ENCODE data around the gene ATG9A.
"Not testable (repeated sequence)": the region's sequence is repeated elsewhere in the genome, so short reads cannot be mapped to it uniquely, and the experiment has no call there.

ATG9A gene

GRCh38 chr2:219269362-219270054 lies 40.1 kb upstream of the ATG9A start:
- Histone ChIP-seq H3K4me1 (ENCODE audit: insufficient read depth, low read length) (peaks cover 4% of the 10 kb centered on the region; the same call in 1 of the 2 replicates), H3K4me3 (ENCODE audit: low read length) (no peak overlapping the region), H3K9me3 (ENCODE audit: insufficient read depth, low read depth, low read length) (no peaks in the 10 kb centered on the region), H3K9ac (ENCODE audit: low read depth, low read length) (no peak overlapping the region), H3K27ac (ENCODE audit: low read depth, low read length) (no peak overlapping the region), H3K36me3 (ENCODE audit: insufficient read depth, low read length) (no peaks in the 10 kb centered on the region), H3K27me3 (ENCODE audit: insufficient read depth, low read length) (peaks cover 5% of the 10 kb centered on the region; the same call in 1 of the 2 replicates)
- WGBS = 90% methylated on average over 8 of the region's 8 CpGs

- Histone ChIP-seq H3K4me1 (ENCODE audit: insufficient read depth, low read length) (no peaks in the 10 kb centered on the region), H3K4me3 (ENCODE audit: low read length) (no peak overlapping the region), H3K9ac (ENCODE audit: low read depth, low read length) (no peak overlapping the region), H3K36me3 (ENCODE audit: insufficient read depth, low read length) (no peaks in the 10 kb centered on the region), H3K9me3 (ENCODE audit: insufficient read depth, low read depth, low read length) (no peaks in the 10 kb centered on the region), H3K27me3 (ENCODE audit: insufficient read depth, low read length) (peaks cover 5% of the 10 kb centered on the region), H3K27ac (ENCODE audit: low read depth, low read length) (no peak overlapping the region)
- WGBS = 80% methylated on average over 1 of the region's 2 CpGs
These were observed 38.9 kb upstream of the ATG9A start for GRCh38 chr2:219268294-219268693.

GRCh38 chr2:219266886-219267285 lies 37.5 kb upstream of the ATG9A start:
- Histone ChIP-seq H3K36me3 (ENCODE audit: insufficient read depth, low read length) (no peaks in the 10 kb centered on the region), H3K4me1 (ENCODE audit: insufficient read depth, low read length) (no peaks in the 10 kb centered on the region), H3K27me3 (ENCODE audit: insufficient read depth, low read length) (peaks cover 8% of the 10 kb centered on the region), H3K4me3 (ENCODE audit: low read length) (no peak overlapping the region), H3K9ac (ENCODE audit: low read depth, low read length) (no peak overlapping the region), H3K27ac (ENCODE audit: low read depth, low read length) (no peak overlapping the region), H3K9me3 (ENCODE audit: insufficient read depth, low read depth, low read length) (no peaks in the 10 kb centered on the region)
- WGBS = 90% methylated on average over 1 of the region's 1 CpG

GRCh38 chr2:219266232-219266631 lies 36.8 kb upstream of the ATG9A start:
- peaks cover 14% of the 10 kb centered on the region for H3K27me3 ChIP-seq (ENCODE audit: insufficient read depth, low read length)
- no peaks in the 10 kb centered on the region for H3K36me3 ChIP-seq (ENCODE audit: insufficient read depth, low read length)
- no peak overlapping the region for H3K27ac ChIP-seq (ENCODE audit: low read depth, low read length)
- no peaks in the 10 kb centered on the region for H3K9me3 ChIP-seq (ENCODE audit: insufficient read depth, low read depth, low read length)
- WGBS = 69% methylated on average over 5 of the region's 5 CpGs
- no peak overlapping the region for H3K9ac ChIP-seq (ENCODE audit: low read depth, low read length)
- no peaks in the 10 kb centered on the region for H3K4me1 ChIP-seq (ENCODE audit: insufficient read depth, low read length)
- no peak overlapping the region for H3K4me3 ChIP-seq (ENCODE audit: low read length)

- 86% methylated on average over 4 of the region's 5 CpGs for WGBS
These were observed 31.8 kb upstream of the ATG9A start for GRCh38 chr2:219261024-219261855.

GRCh38 chr2:219258942-219259341 lies 29.5 kb upstream of the ATG9A start:
- WGBS = 86% methylated on average over 9 of the region's 10 CpGs
- not testable (repeated sequence) for H3K4me1 ChIP-seq (ENCODE audit: insufficient read depth, low read length); H3K9me3 ChIP-seq (ENCODE audit: insufficient read depth, low read depth, low read length); H3K9ac ChIP-seq (ENCODE audit: low read depth, low read length); H3K36me3 ChIP-seq (ENCODE audit: insufficient read depth, low read length); H3K4me3 ChIP-seq (ENCODE audit: low read length); H3K27ac ChIP-seq (ENCODE audit: low read depth, low read length)
- H3K27me3 ChIP-seq (ENCODE audit: insufficient read depth, low read length) = peaks cover 54% of the 10 kb centered on the region

More at GRCh38 chr2:219261024-219261855, 31.8 kb upstream of the ATG9A start:
- Histone ChIP-seq H3K27me3 (ENCODE audit: insufficient read depth, low read length) (peaks cover 31% of the 10 kb centered on the region), H3K4me3 (ENCODE audit: low read length) (no peak overlapping the region), H3K4me1 (ENCODE audit: insufficient read depth, low read length) (no peaks in the 10 kb centered on the region), H3K27ac (ENCODE audit: low read depth, low read length) (no peak overlapping the region), H3K9ac (ENCODE audit: low read depth, low read length) (no peak overlapping the region), H3K9me3 (ENCODE audit: insufficient read depth, low read depth, low read length) (no peaks in the 10 kb centered on the region), H3K36me3 (ENCODE audit: insufficient read depth, low read length) (no peaks in the 10 kb centered on the region)

GRCh38 chr2:219254590-219255201 lies 25.3 kb upstream of the ATG9A start:
- 30% methylated on average over 12 of the region's 12 CpGs for WGBS
- peaks cover 10% of the 10 kb centered on the region; the same call in 1 of the 2 replicates for H3K36me3 ChIP-seq (ENCODE audit: insufficient read depth, low read length)
- H3K4me3 ChIP-seq (ENCODE audit: low read length) = peak overlapping the region; percentile 56
- H3K9me3 ChIP-seq (ENCODE audit: insufficient read depth, low read depth, low read length) = no peaks in the 10 kb centered on the region
- peaks cover 9% of the 10 kb centered on the region; the same call in 1 of the 2 replicates for H3K4me1 ChIP-seq (ENCODE audit: insufficient read depth, low read length)
- no peak overlapping the region for H3K27ac ChIP-seq (ENCODE audit: low read depth, low read length)
- peaks cover 64% of the 10 kb centered on the region for H3K27me3 ChIP-seq (ENCODE audit: insufficient read depth, low read length)
- no peak overlapping the region for H3K9ac ChIP-seq (ENCODE audit: low read depth, low read length)

GRCh38 chr2:219253753-219254589 lies 24.5 kb upstream of the ATG9A start, which contains the start of gene TUBA4A:
TSS of gene TUBA4A (minus strand) at chr2:219253918. CDS start at chr2:219253858, 60 bp downstream.
- Histone ChIP-seq H3K27ac (ENCODE audit: low read depth, low read length) (no peak within 1 kb of the TSS), H3K4me3 (ENCODE audit: low read length) (peak within 1 kb of the TSS; percentile 56), H3K27me3 (ENCODE audit: insufficient read depth, low read length) (peaks cover 59% of the 10 kb centered on the region), H3K4me1 (ENCODE audit: insufficient read depth, low read length) (peaks cover 9% of the 10 kb centered on the region; the same call in 1 of the 2 replicates), H3K36me3 (ENCODE audit: insufficient read depth, low read length) (peaks cover 11% of the 10 kb centered on the region; the same call in 1 of the 2 replicates), H3K9me3 (ENCODE audit: insufficient read depth, low read depth, low read length) (no peaks in the 10 kb centered on the region), H3K9ac (ENCODE audit: low read depth, low read length) (peak within 1 kb of the TSS; percentile 45)
- WGBS = 1% methylated on average over 76 of the region's 76 CpGs

GRCh38 chr2:219252900-219253752 lies 23.7 kb upstream of the ATG9A start, which contains the start of gene TUBA4B:
TSS of gene TUBA4B (plus strand) at chr2:219253243. CDS start at chr2:219253408, 165 bp downstream.
- H3K9ac ChIP-seq (ENCODE audit: low read depth, low read length) = peak within 1 kb of the TSS; percentile 45
- H3K27me3 ChIP-seq (ENCODE audit: insufficient read depth, low read length) = peaks cover 59% of the 10 kb centered on the region
- H3K4me1 ChIP-seq (ENCODE audit: insufficient read depth, low read length) = peaks cover 9% of the 10 kb centered on the region; the same call in 1 of the 2 replicates
- no peak within 1 kb of the TSS for H3K27ac ChIP-seq (ENCODE audit: low read depth, low read length)
- H3K9me3 ChIP-seq (ENCODE audit: insufficient read depth, low read depth, low read length) = no peaks in the 10 kb centered on the region
- peaks cover 14% of the 10 kb centered on the region; the same call in 1 of the 2 replicates for H3K36me3 ChIP-seq (ENCODE audit: insufficient read depth, low read length)
- H3K4me3 ChIP-seq (ENCODE audit: low read length) = peak within 1 kb of the TSS; percentile 56
- 2% methylated on average over 46 of the region's 49 CpGs for WGBS

- peak overlapping the region; percentile 56 for H3K4me3 ChIP-seq (ENCODE audit: low read length)
- H3K9me3 ChIP-seq (ENCODE audit: insufficient read depth, low read depth, low read length) = no peaks in the 10 kb centered on the region
- H3K4me1 ChIP-seq (ENCODE audit: insufficient read depth, low read length) = peaks cover 9% of the 10 kb centered on the region; the same call in 1 of the 2 replicates
- no peak overlapping the region for H3K27ac ChIP-seq (ENCODE audit: low read depth, low read length)
- H3K36me3 ChIP-seq (ENCODE audit: insufficient read depth, low read length) = peaks cover 19% of the 10 kb centered on the region; the same call in 1 of the 2 replicates
- H3K27me3 ChIP-seq (ENCODE audit: insufficient read depth, low read length) = peaks cover 59% of the 10 kb centered on the region
- peak overlapping the region; percentile 45; the same call in 1 of the 2 replicates for H3K9ac ChIP-seq (ENCODE audit: low read depth, low read length)
- WGBS = 12% methylated on average over 9 of the region's 9 CpGs
These were observed 23.1 kb upstream of the ATG9A start for GRCh38 chr2:219252570-219252899.

Data from HUES64 (cell line).